GM18868 (cell line): ENCODE measurements around the gene PREX1.

Experiments
- ATAC-seq: cut with Tn5 transposase; IDR thresholded peaks from one replicate; pipeline ENCODE4 v1.9.1; 2021; ENCODE audit warnings: mild to moderate bottlenecking, moderate library complexity; ENCODE audit not compliant: unreplicated experiment

PREX1 gene

DNA sequence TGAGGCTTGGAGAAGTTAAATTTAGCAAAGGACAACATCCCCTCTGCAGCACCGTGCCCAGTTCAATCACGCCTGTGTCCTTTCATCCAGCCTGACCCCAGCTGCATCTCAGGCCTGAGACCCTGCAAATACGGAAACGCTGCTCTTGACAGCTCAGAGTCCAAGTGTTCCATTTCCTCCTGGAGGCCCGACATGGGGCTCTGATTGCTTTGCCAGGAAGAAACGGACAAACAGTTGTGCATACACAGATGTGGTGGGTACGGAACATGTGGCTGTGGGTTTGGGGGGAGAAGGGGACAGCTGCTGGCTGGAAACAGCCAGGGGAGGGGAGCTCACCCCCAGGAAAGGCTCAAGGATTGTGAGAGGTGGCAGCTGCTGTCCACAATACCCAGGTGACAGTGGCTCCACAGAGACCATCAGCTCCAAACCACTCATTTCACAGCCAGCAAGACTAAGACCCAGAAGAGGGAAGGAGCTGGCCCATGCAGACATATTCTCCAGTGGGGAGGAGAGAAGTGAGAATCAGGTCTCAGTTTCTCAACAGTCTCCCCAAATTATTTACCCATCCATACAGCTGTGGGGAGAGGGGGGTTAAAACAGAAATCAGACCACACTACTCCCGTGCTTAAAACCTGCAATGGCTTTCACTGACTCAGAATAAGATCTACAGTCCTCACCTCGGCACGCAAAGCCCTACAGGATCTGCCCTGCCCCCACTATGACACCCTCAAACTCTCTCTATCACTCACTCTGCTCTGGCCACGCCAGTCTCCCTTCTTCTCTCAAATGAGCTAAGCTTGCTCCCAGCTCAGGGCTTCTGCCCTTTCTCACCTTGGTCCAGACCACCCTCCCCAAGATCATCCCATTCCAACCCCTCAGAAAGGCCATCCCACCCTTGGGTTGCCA, 89.1 kb downstream of the PREX1 start:
- ATAC-seq = peak; percentile 75

DNA sequence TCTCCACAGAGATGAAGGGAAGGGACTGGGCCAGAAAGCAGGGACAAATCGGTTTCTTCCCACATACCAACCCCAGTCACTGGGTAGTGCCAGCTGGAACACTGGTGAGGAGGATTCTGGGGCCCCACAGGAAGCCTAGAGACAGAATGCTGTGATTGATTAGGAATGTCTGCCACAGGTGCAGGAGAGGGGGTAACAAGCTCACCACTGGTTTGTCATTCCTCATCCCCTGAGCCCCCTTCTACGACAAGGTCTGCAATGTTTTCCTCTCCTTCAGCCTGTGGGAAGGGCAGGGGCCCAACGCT, 89.8 kb downstream of the PREX1 start:
- ATAC-seq = no peak

DNA sequence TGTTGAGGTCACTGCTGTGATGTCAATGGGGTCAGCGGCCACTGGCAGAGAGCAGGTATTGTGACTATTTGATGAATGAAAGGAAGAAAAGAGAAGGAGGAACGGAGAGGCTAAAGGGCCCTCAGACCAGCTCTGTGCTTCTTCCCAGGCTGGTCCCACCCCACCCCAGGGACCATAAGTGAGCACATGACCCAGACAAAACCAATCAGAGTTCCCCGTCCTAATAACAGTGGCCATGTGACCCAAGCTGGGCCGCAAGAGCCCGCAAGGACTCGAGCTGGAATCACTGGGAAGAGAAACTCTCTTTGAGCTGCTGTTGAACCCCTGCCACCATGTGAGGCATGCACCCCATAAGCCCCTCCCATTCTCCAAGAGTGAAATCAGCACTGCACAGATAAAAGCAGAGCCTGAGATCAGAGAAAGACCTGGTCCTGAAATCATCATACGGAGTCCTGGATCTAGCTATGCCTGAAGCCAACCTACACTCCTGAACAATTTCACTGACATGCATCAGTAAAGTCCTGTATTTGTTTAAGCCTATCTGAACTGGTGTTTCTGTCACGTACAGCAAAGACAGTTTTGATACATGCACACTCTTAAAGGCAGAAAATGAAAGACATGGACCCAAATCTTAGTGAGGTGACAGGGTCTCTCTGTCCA, 90.2 kb downstream of the PREX1 start:
- no peak for ATAC-seq

DNA sequence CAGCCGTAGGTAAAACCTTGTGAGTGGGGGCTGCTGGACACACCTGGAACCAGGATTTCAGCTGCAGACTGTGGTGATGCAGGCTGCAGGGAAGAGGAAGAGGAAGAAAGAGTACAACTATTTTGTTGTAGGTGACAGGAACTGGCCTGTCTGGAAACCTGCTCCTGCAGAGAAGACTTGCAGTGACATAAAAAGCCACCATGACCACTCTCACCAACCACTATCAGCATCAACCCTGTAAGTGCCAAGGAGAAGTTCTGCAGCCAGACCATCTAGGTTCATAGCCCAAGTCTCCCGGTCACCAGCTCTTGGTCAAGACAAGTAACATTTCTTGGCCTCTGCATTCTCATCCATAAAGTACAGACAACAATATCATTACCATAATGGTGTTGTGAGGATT, 91.2 kb downstream of the PREX1 start:
- no peak for ATAC-seq

DNA sequence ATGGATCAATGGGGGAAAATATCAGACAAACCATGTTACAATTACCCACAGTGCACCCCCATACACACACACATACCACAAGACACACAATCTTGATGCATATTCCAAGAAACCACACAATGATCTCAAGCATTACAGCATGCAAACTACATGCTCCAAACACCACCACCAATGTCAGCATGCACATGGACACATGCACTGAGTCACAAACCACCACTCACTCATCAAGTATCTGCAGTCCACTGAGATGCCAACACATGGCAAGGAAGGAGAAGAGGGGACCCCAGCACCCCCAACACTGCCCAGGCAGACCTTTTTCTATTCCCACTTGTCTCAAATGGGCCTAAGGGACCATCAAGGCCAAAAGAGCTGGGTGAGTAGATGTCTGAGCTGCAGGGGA, 91.6 kb downstream of the PREX1 start:
- ATAC-seq = no peak

DNA sequence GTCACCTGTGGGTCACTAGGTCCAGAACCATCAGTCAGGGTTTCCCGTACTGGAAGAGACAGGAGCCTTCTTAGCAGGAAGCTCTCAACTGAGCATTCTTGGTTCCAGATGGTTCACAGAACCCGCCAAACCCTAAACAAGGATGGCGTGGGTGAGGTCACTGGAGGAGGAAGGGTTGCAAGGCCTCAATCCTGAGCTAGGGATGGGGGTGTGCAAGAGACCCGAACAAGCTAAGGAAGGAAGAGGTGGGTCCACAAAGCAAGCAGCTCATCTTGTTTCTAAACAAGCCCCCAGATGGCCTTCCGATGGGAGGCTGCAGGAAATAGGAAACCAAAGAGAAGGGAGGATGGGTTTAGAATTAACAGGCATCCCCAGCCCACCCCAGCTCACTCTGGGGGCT, 92.7 kb downstream of the PREX1 start:
- ATAC-seq = no peak

DNA sequence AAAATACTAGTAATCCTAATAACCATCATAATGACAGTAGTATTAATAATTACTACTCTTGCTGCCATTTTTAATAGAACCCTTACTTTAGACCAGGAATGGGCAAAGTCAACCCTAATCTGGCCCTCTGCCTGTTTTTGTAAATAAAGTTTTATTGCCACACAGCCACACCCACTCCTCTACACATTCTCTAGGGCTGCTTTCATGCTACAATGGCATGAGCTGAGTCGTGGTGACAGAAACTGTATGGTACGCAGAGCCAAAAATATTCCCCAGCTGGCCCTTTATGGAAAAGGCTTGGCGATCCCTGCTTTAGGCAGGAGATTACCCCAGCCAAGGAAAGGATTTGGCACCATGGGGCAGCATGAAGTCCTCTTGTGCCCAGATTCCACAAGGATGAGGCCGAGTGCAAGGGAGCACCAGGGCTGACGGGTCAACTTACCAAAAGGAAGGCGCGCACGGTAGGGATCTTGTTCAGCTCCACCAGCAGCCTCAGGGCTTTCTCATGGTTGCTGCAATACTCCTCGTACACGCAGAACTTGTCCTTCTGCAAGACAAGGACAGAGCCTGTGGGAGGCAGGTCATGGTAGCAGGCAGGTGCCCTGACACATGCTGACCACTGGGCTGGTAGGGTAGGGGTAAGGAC, 93.6 kb downstream of the PREX1 start:
- no peak for ATAC-seq

DNA sequence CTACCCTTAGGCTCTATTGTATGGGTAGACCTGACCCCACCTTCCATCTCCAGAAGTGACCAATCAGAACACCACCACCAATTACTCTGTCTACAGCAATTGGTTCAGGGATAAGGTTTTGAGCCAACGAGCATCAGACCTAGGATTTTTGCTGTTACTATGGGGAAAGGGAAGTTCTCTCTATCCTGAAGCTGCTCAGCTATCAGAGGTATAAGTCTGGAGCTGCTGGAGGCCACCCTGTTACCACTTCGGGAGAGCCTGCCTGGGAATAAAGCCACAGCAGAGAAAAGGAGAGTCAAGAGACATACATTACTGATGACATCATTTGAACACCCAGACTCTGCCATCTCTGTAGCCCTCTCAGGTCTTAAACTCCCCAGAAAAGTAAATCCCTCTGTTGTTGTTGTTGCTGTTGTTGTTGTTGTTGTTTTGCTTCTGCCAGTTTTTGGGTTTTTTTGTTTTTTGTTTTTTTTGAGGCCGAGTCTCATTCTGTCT, 94.5 kb downstream of the PREX1 start:
- no peak for ATAC-seq

DNA sequence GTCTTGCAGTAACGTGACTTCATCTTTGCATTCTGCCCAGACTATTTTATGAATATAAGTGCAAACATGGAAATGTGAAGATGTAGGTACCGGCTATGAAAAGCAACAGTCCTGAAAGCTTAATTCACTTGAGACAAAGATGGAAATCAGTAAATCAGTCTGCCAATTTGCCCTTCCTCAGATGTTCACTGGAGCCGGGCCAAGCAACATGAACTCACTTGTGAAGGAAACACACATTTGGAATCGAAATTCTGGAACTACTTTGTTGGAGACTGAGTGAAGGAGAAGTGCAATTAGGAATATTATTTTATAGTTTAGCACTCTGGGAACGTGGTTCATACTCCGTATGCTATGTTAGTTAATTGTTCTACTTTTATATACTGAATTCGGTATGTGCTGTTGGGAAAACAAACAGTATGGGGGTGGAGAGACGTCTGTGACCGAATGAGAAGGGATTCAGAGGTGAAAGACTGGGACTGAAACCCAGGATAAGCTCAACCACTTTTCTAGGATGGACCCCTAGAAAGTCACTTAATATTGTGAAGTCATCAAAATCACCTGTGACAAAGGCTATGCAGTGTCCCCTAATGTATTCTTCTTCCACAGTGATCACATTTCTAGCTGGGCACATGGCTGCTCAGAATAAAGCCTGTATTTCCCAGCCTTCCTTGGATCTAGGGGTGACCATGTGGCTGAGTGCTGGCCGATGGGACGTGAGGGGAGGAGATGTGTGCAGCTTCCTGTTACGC, 95.5 kb downstream of the PREX1 start:
- no peak for ATAC-seq

DNA sequence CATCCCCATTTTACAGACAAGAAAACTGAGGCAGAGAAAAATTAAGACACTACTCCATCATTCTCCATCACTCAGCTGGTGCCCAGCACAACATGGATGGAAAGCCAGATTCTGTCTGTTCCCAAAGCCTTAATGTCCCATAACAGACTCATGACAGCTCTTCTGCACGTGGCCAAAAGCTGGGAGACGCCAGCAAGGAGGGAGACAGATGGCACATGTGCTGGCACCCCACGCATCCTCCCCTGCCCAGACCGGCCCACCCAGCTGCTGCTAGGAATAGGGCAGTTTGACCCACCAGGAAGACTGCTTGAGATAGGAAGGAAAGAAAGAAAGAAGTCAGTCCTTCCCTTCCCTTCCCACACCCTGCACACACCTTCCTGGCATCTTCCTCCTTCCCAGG, 96.3 kb downstream of the PREX1 start:
- no peak for ATAC-seq

DNA sequence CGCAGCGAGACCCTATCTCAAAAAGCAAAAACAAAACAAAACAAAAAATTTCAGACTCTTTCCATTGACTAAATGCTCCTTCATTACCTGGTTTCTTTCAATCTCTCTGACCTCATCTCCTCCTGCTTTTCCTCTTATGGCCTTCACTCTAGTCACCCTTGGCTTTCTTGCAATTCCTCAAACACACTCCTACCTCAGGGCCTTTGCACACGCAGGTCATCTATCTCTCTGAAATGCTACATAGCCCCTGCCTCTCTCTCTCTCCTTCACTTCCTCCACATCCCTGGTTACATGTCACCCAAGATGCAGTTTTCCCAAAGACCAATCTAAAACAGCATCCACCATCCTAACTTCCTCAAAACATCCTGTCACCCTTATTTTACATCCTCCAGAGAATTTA, 96.8 kb downstream of the PREX1 start:
- no peak for ATAC-seq

DNA sequence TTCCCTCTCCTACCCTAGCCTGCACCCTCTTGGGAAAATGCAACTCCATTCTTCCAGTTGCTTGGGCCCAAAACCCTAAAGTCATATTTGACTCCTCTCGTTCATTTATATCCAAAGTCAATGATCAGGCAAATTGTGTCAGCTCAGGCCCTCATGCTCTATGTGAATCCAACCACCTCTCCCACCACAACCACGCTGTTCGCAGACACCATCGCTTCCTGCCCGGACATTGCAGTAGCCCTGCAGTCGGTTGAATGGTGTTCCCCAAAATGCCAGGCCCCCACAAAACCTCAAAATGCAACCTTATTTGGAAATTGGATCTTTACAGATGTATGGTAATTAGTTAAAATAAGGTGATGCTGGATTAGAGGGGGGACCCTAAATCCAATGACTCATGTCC, 98.3 kb downstream of the PREX1 start:
- no peak for ATAC-seq

DNA sequence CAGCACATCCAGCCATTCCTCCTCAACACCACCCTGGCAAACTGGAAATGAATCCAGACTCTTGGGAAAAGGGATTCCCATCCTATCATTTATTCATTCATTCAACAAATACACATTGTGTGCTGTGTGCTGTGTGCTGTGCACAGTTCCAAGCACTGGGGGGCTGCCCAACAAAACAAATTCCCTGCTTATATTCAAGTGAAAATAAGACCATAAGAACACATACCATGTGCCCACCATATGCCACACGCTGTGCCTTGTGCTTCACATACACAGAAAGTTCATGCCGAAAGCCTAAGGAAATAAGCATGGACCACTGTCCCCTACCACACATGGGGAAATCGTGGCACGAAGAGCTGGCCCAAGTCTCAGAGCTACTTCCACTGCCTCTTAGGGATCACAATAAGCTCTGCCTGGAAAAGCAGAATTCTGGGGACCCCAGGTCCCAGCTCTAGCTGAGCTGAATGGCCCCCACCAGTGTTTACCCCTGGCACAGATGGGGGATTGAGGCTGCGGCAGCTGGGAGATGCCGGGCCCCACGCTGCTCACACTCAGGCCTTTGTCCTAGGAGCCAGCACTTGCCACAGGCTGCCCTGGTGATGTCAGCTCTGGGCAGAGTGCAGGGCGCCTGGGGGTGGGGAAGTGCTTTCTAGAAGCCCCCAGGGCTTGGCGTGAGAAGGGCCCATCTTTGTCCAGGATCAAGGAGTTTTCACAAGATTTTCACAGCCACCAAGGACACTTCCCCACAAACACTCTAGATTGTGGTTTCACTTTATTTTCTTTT, 99.6 kb downstream of the PREX1 start:
- ATAC-seq = no peak

DNA sequence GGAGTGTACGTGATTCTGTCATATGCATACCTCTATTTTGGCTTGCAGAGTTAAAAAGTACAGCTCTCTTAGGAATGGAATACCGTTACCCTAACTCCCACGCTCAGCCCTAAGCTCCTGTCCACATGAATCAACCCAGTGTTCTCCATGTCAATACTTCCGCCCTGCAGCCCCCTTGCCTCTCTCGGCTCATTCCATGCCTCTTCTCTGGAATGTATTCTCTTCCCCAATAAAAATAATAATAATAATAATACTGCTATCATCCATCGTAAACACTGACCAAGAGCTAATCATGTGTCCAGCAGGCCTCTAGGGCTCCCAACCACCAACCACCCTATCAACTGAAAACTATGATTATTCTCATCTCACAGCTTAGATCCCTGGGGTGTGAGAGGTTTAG, 100.6 kb downstream of the PREX1 start:
- no peak for ATAC-seq

DNA sequence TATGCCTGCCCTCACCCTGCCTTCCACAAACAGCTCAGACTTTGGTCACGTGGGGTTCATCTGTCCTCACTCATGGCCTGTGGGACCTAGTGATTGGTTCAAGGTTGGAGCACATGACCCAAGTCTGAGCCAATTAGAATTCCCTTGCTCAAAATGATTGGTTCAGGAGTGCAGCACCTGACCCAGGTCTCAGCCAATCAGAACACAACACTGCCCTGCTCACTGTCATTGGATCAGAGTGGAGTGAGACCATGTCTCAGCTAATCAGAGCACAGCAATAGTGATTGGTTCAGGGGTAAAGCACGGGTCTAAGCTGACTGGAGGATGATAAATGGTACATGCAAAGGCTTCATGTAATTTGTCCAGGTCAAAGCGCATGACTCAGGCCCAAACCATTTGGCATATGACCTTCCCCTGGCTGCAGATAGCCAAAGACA, 102.2 kb downstream of the PREX1 start:
- ATAC-seq = no peak

DNA sequence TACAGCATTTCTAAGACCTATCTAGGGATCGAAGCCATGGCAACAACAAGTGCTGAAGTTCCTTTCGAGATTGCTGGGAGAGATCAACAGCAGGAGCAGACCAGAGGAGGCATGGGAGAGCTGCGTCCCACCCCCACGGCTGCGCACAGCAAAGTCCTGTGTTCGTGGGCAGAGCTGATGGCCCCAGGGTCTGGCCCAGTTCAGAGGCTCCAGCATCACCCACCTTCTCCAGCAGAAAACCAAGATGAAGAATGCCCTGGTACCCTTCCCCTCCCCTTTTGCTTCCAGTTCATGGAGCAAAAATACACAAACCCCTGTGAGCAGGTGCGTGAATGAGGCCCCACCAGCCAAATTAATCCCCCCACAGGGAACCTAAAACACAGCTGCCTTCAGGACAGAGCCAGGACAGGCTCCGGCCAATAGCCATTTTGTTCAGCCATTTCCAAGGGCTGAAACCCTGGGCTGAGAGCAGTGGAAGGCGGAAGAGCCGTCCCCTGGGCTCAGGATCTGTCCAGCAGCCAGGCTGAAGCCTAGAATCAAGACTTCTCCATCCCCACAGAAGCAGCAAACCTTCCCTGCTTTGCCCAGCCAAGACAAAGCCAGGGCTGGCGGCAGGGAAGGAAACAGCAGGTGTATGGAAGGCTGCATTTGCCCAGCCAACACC, 102.8 kb downstream of the PREX1 start:
- ATAC-seq = no peak

DNA sequence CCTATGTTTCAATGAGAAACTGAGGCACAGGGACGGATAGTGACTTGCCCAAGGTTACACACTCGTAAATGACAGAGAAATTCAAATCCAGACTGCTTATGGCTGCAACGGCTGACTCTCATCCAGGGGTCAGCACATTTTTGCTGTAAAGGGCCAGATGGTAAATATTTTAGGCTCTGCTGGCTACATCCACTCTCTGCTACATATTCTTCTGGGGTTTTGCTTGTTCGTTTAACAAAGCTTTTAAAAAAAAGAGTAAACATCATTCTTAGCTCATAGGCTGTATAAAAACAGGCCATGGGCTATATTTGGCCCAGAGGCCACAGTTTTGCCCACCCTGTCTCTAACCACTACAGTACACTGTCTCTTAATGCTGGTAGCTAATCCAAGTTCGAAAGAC, 103.4 kb downstream of the PREX1 start:
- ATAC-seq = no peak

DNA sequence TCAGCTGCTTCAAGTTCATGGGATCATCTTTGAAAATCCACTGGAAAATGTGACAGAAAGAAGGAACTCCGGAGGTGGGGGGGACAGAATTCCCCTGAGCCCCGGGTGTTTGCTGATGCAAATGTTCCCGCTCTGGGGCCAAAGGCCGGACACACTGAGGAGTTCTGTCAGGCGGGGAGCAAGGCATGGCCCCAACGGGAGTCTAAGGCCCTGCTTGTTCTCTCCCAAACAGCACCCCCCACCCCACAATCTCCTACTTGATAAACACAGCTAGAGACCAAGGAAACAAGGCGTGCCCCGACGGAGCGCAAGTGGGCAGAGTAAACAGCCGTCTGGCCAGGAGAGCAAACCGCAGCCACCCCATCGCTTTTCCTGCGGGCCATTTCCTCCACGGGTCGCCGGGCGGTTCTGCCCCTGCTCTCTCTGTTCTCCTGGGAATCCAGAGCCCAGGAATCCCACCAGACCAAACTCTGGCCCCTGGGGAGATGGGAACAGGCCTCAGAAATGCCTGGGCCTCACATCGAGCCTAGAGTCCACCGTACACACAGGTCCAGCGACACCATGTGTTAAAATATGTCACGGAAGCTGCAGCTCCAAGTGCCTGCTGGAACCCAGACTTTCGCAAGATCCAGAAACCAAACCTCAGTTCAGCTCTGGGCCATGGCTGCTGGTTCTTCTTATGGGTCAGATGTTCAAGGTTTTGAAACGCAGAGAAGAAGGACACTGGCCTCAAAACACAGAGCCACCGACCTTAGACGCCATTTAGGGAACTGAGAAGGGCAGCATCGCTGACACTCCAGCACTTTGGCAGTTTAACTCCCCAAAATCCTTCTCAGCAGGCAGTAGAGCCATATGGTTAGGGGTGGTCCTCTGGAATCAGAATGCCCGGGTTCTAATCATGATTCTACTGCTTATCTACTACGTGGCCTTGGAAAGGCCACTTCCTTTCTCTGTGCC, 104.2 kb downstream of the PREX1 start:
- no peak for ATAC-seq

DNA sequence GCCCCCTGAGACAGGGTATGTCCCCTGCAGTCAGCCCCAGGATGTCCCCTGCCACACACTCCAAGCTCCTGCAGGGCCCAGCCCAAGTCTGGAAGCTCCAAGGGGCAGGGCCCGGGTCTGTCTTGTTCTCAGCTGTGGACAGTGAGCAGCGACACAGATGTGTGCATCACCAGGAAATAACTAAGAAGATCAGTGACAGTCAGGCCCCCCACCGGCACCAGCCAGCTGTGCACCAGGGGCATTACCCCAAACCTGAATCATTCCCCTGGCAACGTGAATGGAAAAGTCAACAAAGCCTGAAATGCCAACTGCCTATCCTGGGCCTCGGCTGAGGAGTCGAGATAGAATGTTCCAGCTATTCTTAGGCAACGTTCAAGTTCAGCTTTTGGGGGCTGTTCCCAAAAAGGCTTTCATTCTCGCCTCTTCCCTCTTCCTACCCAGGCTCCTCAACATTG, 105.0 kb downstream of the PREX1 start:
- no peak for ATAC-seq
